CMK (cell line): ENCODE data around the gene TAS1R3.
"Not testable (repeated sequence)": the region's sequence is repeated elsewhere in the genome, so short reads cannot be mapped to it uniquely, and the experiment has no call there.

ENCODE experiments used
- DNase-seq: peaks from one replicate; pipeline ENCODE4 v3.0.0-alpha.2; 2010; ENCODE audit warnings: low read depth

Gene TAS1R3

DNA sequence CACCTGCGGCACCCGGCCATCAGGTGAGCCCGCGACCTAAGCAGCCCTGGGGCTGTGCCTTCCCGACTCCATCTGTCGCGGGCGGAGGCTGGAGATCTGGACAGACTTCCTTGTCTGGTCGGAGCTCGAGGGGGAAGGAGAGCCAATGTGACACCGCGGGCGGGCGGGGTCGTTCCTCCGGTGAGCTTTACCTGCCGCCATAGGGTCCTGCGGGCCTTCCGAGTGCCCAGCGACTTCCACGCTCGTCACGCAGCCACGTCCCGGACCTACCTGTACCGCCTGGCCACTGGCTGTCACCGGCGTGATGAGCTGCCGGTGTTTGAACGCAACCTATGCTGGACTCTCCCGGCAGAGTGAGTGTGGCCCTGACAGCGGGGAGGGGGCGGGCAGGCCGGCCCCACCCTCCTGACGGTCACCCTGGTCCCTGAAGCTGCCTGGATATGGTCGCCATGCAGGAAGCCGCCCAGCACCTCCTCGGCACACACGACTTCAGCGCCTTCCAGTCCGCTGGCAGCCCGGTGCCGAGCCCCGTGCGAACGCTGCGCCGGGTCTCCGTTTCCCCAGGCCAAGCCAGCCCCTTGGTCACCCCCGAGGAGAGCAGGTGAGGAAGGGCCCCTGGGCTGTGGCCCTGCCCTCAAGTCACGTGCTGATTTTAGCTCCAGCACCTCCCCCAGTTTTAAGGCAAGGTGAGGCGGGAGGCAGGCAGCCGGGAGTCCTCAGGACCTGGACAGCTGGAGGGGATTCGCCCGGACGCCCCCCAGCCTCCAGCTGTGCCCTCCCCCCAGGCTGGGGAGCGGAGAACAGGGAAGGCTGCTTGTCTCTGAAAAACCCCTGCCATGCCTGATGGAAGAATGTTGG, 21.6 kb upstream of the TAS1R3 start:
- no peak for DNase-seq

DNA sequence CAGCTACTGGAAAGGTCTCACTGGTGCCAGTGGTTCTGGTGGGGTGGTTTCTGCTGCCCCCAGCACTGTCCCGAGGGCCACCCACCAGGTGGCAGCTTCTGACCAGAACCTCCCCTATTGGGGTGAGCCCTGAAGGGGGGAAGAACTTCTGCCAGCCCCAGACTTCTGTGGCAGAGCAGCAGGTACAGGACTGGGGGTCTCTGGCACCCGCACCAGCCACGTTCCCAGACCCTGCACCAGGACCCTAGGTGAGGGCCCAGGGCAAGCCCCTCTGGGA, 21.0 kb upstream of the TAS1R3 start:
- no peak for DNase-seq

GRCh38 chr1:1310476-1311053, 20.5 kb upstream of the TAS1R3 start:
- DNase-seq = no peak

GRCh38 chr1:1311107-1312104, 19.7 kb upstream of the TAS1R3 start:
- DNase-seq = no peak

DNA sequence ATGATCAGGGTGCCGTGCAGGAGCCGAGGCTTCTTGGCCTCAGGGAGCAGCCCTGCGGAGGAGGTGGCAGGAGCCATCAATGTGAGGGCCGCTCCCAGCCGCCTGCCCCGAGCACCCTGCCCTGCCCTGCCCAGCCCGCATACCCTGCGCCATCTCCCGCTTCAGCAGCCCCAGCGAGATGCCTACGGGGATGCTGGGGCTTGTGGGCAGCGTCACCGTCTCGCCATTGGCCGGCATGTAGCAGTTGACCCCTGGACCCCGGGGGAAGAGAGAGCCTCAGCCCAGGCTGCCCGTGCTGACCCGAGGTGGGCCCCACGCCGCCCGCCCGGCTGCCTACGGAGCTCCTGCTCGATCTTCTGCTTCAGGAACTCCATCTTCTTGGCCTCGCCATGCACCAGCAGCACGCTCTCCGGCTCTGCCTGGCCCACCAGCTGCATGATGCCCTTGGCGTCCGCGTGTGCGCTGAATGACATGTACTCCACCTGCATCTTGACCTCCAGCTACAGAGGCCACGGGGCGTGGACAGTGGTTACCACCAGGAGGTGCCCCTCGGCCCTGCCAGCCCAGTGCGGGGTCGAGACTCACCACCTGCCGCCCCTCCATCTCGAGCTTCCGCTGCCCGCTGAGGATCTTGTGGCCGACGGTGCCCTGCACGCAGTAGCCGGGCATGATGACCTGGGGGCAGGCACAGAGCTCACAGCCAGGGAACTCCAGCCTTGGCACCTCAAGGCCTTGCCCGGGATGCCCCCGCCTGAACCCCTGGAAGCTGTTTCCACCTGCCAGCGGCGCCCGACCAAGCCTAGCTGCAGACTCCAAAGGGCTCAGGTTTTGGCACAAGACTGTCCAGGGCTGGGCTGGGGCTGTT, 18.4 kb upstream of the TAS1R3 start:
- DNase-seq = no peak

- no peak for DNase-seq
Observed at GRCh38 chr1:1313500-1314236, 17.4 kb upstream of the TAS1R3 start.

DNA sequence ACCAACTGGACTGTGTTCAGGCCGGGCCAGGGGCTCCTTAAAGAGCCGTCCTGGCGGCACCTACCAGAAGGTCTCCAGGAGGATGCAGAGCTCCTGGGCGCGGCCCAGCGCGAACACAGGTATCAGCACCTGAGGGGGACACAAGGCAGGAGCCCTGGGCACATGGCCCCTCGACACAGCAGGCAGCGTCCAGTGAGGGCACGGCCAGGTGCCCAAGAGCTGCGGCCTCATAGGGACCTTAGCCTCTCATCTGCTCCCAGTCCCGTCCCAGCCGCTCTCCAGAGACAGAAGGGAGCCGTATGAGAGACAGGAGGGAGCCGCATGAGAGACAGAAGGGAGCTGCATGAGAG, 16.9 kb upstream of the TAS1R3 start:
- no peak for DNase-seq

DNA sequence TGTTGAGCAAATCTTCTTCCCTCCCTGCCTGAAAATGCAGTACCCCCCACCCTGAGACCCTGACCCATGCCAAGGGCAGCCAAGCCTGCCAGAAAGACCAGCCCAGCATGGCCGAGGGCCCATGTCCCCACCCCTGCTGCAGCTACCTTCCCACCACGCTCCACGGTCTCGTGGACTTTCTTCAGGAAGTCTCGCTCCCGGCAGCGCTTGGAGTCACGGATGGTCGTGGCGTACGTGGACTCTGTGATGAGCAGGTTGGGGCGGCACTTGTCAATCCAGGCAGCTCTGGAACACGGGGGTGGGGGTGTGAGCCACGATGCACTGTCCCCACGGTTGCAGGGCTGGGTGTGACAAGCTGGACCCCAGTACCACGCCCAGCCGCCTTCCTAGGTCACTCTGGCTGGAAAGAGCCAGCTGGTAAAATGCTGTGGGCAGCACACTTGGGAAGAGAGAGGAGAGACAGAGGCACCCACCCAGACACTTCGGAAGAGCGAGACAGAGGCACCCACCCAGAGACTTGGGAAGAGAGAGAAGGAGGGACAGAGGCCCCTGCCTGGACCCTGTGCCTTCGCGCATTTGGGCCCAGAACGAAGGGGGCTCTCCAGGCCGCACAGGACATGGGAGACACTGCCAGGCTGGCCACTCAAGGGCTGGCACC, 16.3 kb upstream of the TAS1R3 start:
- DNase-seq = no peak

DNA sequence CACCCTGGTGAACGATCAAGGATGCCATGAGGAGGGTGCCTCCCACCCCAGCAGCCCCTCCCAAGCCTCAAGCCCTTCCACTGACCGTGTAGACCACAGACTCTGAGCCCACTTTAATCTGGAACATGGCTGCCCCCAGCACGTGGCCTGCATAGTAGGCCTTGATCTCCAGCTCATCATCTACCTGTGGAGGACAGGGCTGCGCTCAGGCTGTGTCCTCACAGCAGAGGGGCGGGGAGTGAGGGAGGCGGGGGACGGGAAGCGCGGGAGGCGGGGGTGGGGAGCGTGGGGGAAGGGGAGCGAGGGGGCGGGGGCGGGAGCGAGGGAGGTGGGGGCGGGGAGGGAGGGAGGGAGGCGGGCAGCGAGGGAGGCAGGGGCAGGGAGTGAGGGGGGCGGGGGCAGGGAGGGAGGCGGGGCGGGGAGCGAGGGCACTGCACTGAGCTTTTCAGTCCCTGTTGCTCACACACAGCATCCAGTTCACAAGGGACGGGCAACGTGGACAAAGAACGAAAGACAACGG, 15.6 kb upstream of the TAS1R3 start:
- no peak for DNase-seq

DNA sequence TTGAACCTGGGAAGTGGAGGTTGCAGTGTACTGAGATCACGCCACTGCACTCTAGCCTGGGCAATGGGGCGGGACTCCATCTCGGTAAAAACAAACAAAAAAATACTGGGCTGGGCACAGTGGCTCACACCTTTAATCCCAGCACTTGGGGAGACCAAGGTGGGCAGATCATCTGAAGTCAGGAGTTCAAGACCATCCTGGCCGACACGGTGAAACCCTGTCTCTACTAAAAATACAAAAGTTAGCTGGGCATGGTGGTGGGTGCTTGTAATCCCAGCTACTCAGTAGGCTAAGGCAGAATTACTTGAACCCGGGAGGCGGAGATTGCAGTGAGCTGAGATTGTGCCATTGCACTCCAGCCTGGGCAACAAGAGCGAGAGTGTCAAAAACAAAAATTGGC, 14.9 kb upstream of the TAS1R3 start:
- not testable (repeated sequence) for DNase-seq

- no peak for DNase-seq
Observed at GRCh38 chr1:1317420-1317819, 13.7 kb upstream of the TAS1R3 start.

DNA sequence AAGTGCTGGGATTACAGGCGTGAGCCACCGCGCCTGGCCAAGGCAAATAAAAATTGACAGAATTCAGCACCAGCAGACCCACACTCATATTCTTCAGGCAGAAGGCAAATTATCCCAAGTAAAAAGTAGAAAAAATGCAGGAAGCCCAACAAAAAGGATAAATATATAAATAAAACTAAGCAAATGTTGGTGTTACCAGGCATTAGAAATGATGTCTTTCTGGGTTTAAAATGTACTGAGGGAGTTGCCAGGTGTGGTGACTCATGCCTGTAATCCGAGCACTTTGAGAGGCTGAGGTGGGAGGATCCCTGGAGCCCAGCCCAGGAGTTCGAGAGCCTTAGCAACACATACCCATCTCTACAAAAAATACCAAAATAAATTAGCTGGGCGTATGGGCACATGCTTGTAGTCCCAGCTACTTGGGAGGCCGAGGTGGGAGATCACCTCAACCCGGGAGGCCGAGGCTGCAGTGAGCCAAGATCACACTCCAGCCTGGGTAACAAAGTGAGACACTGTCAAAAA, 12.9 kb upstream of the TAS1R3 start:
- DNase-seq = no peak

- DNase-seq = no peak
Observed at GRCh38 chr1:1318777-1319645, 12.1 kb upstream of the TAS1R3 start.

DNA sequence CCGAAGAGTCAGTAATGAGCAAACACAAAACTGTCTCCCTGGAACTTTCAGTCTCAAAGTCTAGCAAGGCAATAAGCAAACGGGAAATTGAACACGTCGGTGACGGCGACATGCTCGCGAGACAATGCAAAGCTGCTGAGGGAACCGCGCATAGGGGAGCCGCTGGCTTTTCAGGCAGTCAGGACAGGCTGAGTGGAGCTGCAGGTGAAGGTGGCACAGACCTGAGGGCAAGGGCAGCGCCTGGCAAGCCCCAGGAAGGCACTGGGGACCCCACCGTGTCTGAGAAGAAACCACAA, 11.5 kb upstream of the TAS1R3 start:
- DNase-seq = no peak

- no peak for DNase-seq
Observed at GRCh38 chr1:1320666-1321448, 10.2 kb upstream of the TAS1R3 start.

- DNase-seq = no peak
Observed at GRCh38 chr1:1321477-1321876, 9.6 kb upstream of the TAS1R3 start.

GRCh38 chr1:1322418-1322817, 8.7 kb upstream of the TAS1R3 start:
- no peak for DNase-seq

- no peak for DNase-seq
Observed at GRCh38 chr1:1322952-1323351, 8.1 kb upstream of the TAS1R3 start.

GRCh38 chr1:1324084-1324523, 7.0 kb upstream of the TAS1R3 start:
- no peak for DNase-seq
